GM19351 (cell line): Measurements from ENCODE around the gene DENND1C.
"Not testable (repeated sequence)": the region's sequence is repeated elsewhere in the genome, so short reads cannot be mapped to it uniquely, and the experiment has no call there.

ENCODE experiments used
- ATAC-seq: cut with Tn5 transposase; IDR thresholded peaks from one replicate; pipeline ENCODE4 v1.9.1; 2021; ENCODE audit warnings: mild to moderate bottlenecking, moderate library complexity; ENCODE audit not compliant: unreplicated experiment

The DENND1C gene

GRCh38 chr19:6508028-6508771 is 26.6 kb upstream of the DENND1C start:
- ATAC-seq, result not testable (repeated sequence)

- ATAC-seq, result no peak
Observed at GRCh38 chr19:6503407-6504201, 22.0 kb upstream of the DENND1C start.

- ATAC-seq, result no peak
Observed at GRCh38 chr19:6501740-6502648, 20.4 kb upstream of the DENND1C start, which contains the start of gene TUBB4A. Gene TUBB4A, minus strand, starts transcription at chr19:6502309. Its CDS starts 97 bp downstream, at chr19:6502212.

- no peak for ATAC-seq
Observed at GRCh38 chr19:6500837-6501739, 19.5 kb upstream of the DENND1C start.

- no peak for ATAC-seq
Observed at GRCh38 chr19:6499052-6499790, 17.6 kb upstream of the DENND1C start.

GRCh38 chr19:6498294-6499036 is 16.9 kb upstream of the DENND1C start:
- no peak for ATAC-seq

GRCh38 chr19:6495947-6496346 is 14.4 kb upstream of the DENND1C start:
- ATAC-seq, result no peak

- ATAC-seq, result no peak
Observed at GRCh38 chr19:6494438-6495036, 12.9 kb upstream of the DENND1C start.

GRCh38 chr19:6491802-6492592 is 10.4 kb upstream of the DENND1C start:
- no peak for ATAC-seq

GRCh38 chr19:6490134-6490533 is 8.5 kb upstream of the DENND1C start:
- ATAC-seq, result no peak

GRCh38 chr19:6489278-6490061 is 7.9 kb upstream of the DENND1C start:
- ATAC-seq, result no peak

GRCh38 chr19:6484831-6485230 is 3.2 kb upstream of the DENND1C start:
- no peak for ATAC-seq

GRCh38 chr19:6484230-6484629 is 2.6 kb upstream of the DENND1C start:
- no peak for ATAC-seq

- no peak for ATAC-seq
Observed at GRCh38 chr19:6483235-6483634, 1.6 kb upstream of the DENND1C start.

- ATAC-seq, result no peak
Observed at GRCh38 chr19:6482343-6482686, 728 bp upstream of the DENND1C start.

GRCh38 chr19:6480848-6481415 is 655 bp downstream of the DENND1C start:
- ATAC-seq, result no peak
